Transverse colon (tissue), 4 donors: Measurements from ENCODE around the gene SLC25A36.

Experiments
- CTCF ChIP-seq, 5 experiments: fragments of 200-600 bp in 3 of 5; fragments of 450-650 bp in 2 of 5; sonication (generic) in 3 of 5; IDR thresholded peaks; 1 replicate in 2 of 5; 2 replicates in 3 of 5; pipeline ENCODE4 v1.5.1; 2016 to 2017; ENCODE audit warnings: antibody characterized with exemption in 5 of 5, inconsistent platforms in 3 of 5, mild to moderate bottlenecking in 2 of 5, moderate library complexity in 1 of 5
- EP300 ChIP-seq: sonication (generic); formaldehyde crosslinking; IDR thresholded peaks from one replicate; pipeline ENCODE4 v1.6.1; 2017; ENCODE audit warnings: antibody characterized with exemption, low read depth
- POLR2AphosphoS5 ChIP-seq, 3 donors: sonication (generic); formaldehyde crosslinking; IDR thresholded peaks; one replicate each; pipeline ENCODE4 v1.6.1; 2016; ENCODE audit warnings: antibody characterized with exemption in 3 of 3

GRCh38 chr3:140898340-140899180, 43.1 kb upstream of the SLC25A36 start:
- TF ChIP-seq CTCF (IDR thresholded peaks at IDR 0.05) (peak; percentile 48 to 73 (median 53)), POLR2AphosphoS5 (IDR thresholded peaks at IDR 0.05) (no peak), EP300 (no peak)
